ENCODE measurements around the gene PTPRN2. TPM values are rescaled to one million over a fixed set of nuclear protein-coding genes. Genes with fewer than 3 reads are reported as not detected.

Gene PTPRN2
- polyA plus RNA-seq, 1 of the 3 experiments (the other 2 are of a cell fraction): 4.0 TPM

GRCh38 chr7:157830331-157830730 is 757.3 kb downstream of the PTPRN2 start:
- H3K9ac ChIP-seq: no peak overlapping the region
- DNase-seq: no peak
- H3K4me1 ChIP-seq (ENCODE audit: control insufficient read depth in 1 of 2, insufficient read depth in 2 of 2, low read depth in 1 of 2, low read length in 1 of 2): no peaks in the 10 kb centered on the region
- no peak overlapping the region for H2AFZ ChIP-seq (ENCODE audit: low read depth)
- WGBS (ENCODE audit: low lambda C conversion rate): 49% methylated on average over 10 of the region's 13 CpGs
- no peak overlapping the region for H3K4me2 ChIP-seq
- H3K27ac ChIP-seq (ENCODE audit: low read depth in 2 of 2, low read length in 1 of 2): no peak overlapping the region
- H3F3A ChIP-seq (replicated peaks; ENCODE audit: insufficient read depth): no peaks in the 10 kb centered on the region
- no peaks in the 10 kb centered on the region for H3K27me3 ChIP-seq (ENCODE audit: insufficient read depth)
- H3K4me3 ChIP-seq (ENCODE audit: low read depth in 2 of 2, low read length in 1 of 2): no peak overlapping the region
- peaks cover 4% of the 10 kb centered on the region; the same call in 1 of the 2 replicates for H3K9me3 ChIP-seq
- no peaks in the 10 kb centered on the region for H3K36me3 ChIP-seq (replicated peaks in 1 of 2; ENCODE audit: control insufficient read depth in 1 of 2, insufficient read depth in 2 of 2, low read length in 1 of 2)
- POLR2A ChIA-PET: interaction anchor here (0.7 kb wide), 1 partner anchor 26 kb away, joined by 3 read pairs; no protein-coding TSS in a partner anchor
- no peak for TF ChIP-seq TEAD4 (IDR thresholded peaks at IDR 0.05; ENCODE audit: borderline replicate concordance, insufficient read depth)
- TF ChIP-seq, protein P1, sequence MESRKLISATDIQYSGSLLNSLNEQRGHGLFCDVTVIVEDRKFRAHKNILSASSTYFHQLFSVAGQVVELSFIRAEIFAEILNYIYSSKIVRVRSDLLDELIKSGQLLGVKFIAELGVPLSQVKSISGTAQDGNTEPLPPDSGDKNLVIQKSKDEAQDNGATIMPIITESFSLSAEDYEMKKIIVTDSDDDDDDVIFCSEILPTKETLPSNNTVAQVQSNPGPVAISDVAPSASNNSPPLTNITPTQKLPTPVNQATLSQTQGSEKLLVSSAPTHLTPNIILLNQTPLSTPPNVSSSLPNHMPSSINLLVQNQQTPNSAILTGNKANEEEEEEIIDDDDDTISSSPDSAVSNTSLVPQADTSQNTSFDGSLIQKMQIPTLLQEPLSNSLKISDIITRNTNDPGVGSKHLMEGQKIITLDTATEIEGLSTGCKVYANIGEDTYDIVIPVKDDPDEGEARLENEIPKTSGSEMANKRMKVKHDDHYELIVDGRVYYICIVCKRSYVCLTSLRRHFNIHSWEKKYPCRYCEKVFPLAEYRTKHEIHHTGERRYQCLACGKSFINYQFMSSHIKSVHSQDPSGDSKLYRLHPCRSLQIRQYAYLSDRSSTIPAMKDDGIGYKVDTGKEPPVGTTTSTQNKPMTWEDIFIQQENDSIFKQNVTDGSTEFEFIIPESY (IDR thresholded peaks at IDR 0.05; ENCODE audit: borderline replicate concordance, low read depth): no peak
- TF ChIP-seq GABPA (IDR thresholded peaks at IDR 0.05; ENCODE audit: low read depth): no peak
- TF ChIP-seq, protein P2, sequence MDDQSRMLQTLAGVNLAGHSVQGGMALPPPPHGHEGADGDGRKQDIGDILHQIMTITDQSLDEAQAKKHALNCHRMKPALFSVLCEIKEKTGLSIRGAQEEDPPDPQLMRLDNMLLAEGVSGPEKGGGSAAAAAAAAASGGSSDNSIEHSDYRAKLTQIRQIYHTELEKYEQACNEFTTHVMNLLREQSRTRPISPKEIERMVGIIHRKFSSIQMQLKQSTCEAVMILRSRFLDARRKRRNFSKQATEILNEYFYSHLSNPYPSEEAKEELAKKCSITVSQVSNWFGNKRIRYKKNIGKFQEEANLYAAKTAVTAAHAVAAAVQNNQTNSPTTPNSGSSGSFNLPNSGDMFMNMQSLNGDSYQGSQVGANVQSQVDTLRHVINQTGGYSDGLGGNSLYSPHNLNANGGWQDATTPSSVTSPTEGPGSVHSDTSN (IDR thresholded peaks at IDR 0.05): no peak
- TF ChIP-seq RCOR1 (IDR thresholded peaks at IDR 0.05; ENCODE audit: low read length): no peak
- TF ChIP-seq JUND (IDR thresholded peaks at IDR 0.05): no peak
- no peak for TF ChIP-seq FOSL2 (IDR thresholded peaks at IDR 0.05; ENCODE audit: borderline replicate concordance, low read depth)
- no peak for TF ChIP-seq TAF1 (IDR thresholded peaks at IDR 0.05; ENCODE audit: borderline replicate concordance, low read depth, low read length)
- no peak for TF ChIP-seq SIN3A (IDR thresholded peaks at IDR 0.05; ENCODE audit: borderline replicate concordance, low read depth, low read length)
- no peak for TF ChIP-seq IRF3 (IDR thresholded peaks at IDR 0.05; ENCODE audit: low read depth, low read length)
- TF ChIP-seq YY1 (IDR thresholded peaks at IDR 0.05; ENCODE audit: low read depth): no peak
- TF ChIP-seq CHD2 (IDR thresholded peaks at IDR 0.05; ENCODE audit: low read length, partially characterized antibody): no peak
- no peak for TF ChIP-seq MAX (IDR thresholded peaks at IDR 0.05; ENCODE audit: low read depth)
- TF ChIP-seq RAD21 (IDR thresholded peaks at IDR 0.05; ENCODE audit: low read length): no peak
- no peak for TF ChIP-seq RFX5 (IDR thresholded peaks at IDR 0.05; ENCODE audit: low read length)
- no peak for TF ChIP-seq NRF1 (IDR thresholded peaks at IDR 0.05; ENCODE audit: low read depth, low read length)
- TF ChIP-seq FOXJ3 (CRISPR knock-in tag; IDR thresholded peaks at IDR 0.05): no peak
- H4K20me1 ChIP-seq (ENCODE audit: insufficient read depth): no peaks in the 10 kb centered on the region
- no peaks in the 10 kb centered on the region for H3K79me2 ChIP-seq (ENCODE audit: insufficient read depth)
- no peaks in the 10 kb centered on the region for H3K9me2 ChIP-seq
- CTCF ChIA-PET: no interaction called here
